GM12872 (cell line): Measurements from ENCODE around the gene BNC2.

Experiments used
- CTCF ChIP-seq: IDR thresholded peaks from 3 replicates; pipeline ENCODE4 v1.5.1; 2011; ENCODE audit warnings: low read depth, mild to moderate bottlenecking, low read length, moderate library complexity; ENCODE audit not compliant: insufficient read depth

Gene BNC2

GRCh38 chr9:16769291-16769690 lies 101.2 kb downstream of the BNC2 start:
- no peak for TF ChIP-seq CTCF

- no peak for TF ChIP-seq CTCF
These were observed 101.7 kb downstream of the BNC2 start for GRCh38 chr9:16768816-16769215.

GRCh38 chr9:16767366-16767765 lies 103.1 kb downstream of the BNC2 start:
- TF ChIP-seq CTCF: no peak

- TF ChIP-seq CTCF: no peak
These were observed 106.5 kb downstream of the BNC2 start for GRCh38 chr9:16763946-16764345.

- no peak for TF ChIP-seq CTCF
These were observed 114.9 kb downstream of the BNC2 start for GRCh38 chr9:16755467-16756160.

- no peak for TF ChIP-seq CTCF
These were observed 115.8 kb downstream of the BNC2 start for GRCh38 chr9:16754662-16755061.

GRCh38 chr9:16753256-16753655 lies 117.2 kb downstream of the BNC2 start:
- no peak for TF ChIP-seq CTCF
